ENCODE data around the gene MICAL1. TPM values are rescaled to one million over a fixed set of nuclear protein-coding genes. Genes with fewer than 3 reads are reported as not detected.
A peak's percentile ranks its signal among the peaks of the same experiment; 100 is the strongest.

The MICAL1 gene
- total RNA-seq, 4 donors from 2014 or later = 17.9 to 29.5 (median 27.3) TPM

- intact Hi-C loops (cut with DNase I; ENCODE audit: low total_unique reads) = no loop called here
- 65 to 67% methylated on average over 3 of the region's 3 CpGs for WGBS, 2 donors
- TF ChIP-seq POLR2A (IDR thresholded peaks at IDR 0.05) (no peak), CTCF (IDR thresholded peaks at IDR 0.05) (no peak)
- H3K4me3 ChIP-seq (ENCODE audit: low read depth, poor library complexity, severe bottlenecking) = no peak overlapping the region
- DNase-seq (ENCODE audit: low spot score in 2 of 2) = no peak
Observed at GRCh38 chr6:109450801-109451200, 4.8 kb downstream of the MICAL1 start.

- no peak for DNase-seq (ENCODE audit: low spot score in 2 of 2)
Observed at GRCh38 chr6:109449795-109450673, 5.5 kb downstream of the MICAL1 start.

GRCh38 chr6:109449064-109449794 lies 6.3 kb downstream of the MICAL1 start:
- intact Hi-C loops (cut with DNase I; ENCODE audit: low total_unique reads) = no loop called here
- 77% methylated on average over 19 of the region's 19 CpGs for WGBS, 2 donors
- H3K4me3 ChIP-seq (ENCODE audit: low read depth, poor library complexity, severe bottlenecking) = no peak overlapping the region
- DNase-seq (ENCODE audit: low spot score in 2 of 2) = no peak
- TF ChIP-seq POLR2A (IDR thresholded peaks at IDR 0.05) (no peak), CTCF (IDR thresholded peaks at IDR 0.05) (no peak)

More at GRCh38 chr6:109449795-109450673, 5.5 kb downstream of the MICAL1 start:
- WGBS, 2 donors = 80 to 84% methylated on average over 16 of the region's 16 CpGs
- intact Hi-C loops (cut with DNase I; ENCODE audit: low total_unique reads) = no loop called here
- no peak overlapping the region for H3K4me3 ChIP-seq (ENCODE audit: low read depth, poor library complexity, severe bottlenecking)
- TF ChIP-seq POLR2A (IDR thresholded peaks at IDR 0.05) = no peak
- no peak for TF ChIP-seq CTCF (IDR thresholded peaks at IDR 0.05)

- no peak for TF ChIP-seq POLR2A (IDR thresholded peaks at IDR 0.05)
- TF ChIP-seq CTCF (IDR thresholded peaks at IDR 0.05) = no peak
- 36 to 45% methylated on average over 2 to 6 of the region's 7 CpGs for WGBS, 2 donors
- intact Hi-C loops (cut with DNase I; ENCODE audit: low total_unique reads) = no loop called here
- H3K4me3 ChIP-seq (ENCODE audit: low read depth, poor library complexity, severe bottlenecking) = no peak overlapping the region
- no peak for DNase-seq (ENCODE audit: low spot score in 2 of 2)
Observed at GRCh38 chr6:109448615-109449014, 7.0 kb downstream of the MICAL1 start.

GRCh38 chr6:109447878-109448555 lies 7.6 kb downstream of the MICAL1 start:
- peak in 1 of 2 donors; percentile 12 for DNase-seq (ENCODE audit: low spot score in 2 of 2)
- no peak for TF ChIP-seq POLR2A (IDR thresholded peaks at IDR 0.05)
- TF ChIP-seq CTCF (IDR thresholded peaks at IDR 0.05) = no peak
- no peak overlapping the region for H3K4me3 ChIP-seq (ENCODE audit: low read depth, poor library complexity, severe bottlenecking)
- WGBS, 2 donors = 68 to 84% methylated on average over 8 of the region's 8 CpGs
- intact Hi-C loops (cut with DNase I; ENCODE audit: low total_unique reads) = no loop called here
